ENCODE results near the gene TNFAIP1.

Gene TNFAIP1

DNA sequence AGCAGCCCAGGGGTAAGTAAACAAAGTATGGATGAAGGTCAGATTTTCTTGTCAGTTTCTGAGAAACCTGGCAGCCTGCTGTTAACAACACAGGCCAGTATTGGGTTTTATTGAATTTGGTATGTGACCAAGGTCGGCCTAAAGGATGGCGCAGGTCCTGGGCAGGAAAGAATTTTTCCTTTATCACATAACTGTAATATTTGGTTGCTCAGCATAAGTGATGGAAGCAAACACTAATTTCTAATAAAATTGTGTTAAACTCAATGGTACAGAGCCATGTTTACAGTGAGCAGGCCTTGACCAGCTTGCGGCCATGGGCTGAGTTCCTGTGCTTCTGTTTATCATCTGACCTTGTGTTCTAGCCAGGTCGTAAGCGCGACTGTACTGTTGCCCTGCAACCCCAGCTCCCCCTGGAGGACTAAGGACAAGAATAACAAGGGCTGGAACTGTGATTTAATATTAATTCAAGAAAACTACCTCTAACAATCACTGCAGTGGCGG, 11.2 kb downstream of the TNFAIP1 start:
- DNase-seq = no peak

DNA sequence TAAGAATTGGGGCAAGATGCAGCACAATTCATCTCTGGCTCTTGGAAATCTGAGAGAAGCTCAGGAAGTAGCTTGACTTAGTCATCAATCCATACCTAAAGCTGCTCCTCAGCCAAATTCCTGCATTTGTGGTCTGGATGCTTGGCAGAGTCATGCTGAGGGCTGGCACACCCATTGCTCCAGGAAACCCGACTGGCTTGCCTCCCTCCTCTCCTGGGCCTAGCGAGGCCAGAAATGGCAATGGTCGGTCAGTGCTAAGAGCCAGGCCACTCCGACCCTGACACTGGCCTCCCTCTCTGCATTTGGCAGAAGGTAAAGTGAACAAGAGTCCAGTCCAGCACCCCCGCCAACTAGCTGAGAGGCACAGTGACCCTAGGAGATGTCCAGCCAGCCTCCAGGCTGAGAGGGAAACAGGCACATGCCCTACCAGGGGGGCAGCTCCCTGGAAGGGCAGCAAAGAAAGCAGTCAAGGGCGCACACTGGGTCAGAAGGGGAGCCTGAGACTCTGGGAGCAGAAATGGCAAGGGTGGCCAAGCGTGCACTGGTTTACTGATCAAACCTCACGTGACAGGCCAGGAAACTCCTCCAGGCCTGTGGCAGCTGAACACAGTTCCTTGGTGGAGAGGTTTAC, 11.8 kb downstream of the TNFAIP1 start:
- no peak for DNase-seq

DNA sequence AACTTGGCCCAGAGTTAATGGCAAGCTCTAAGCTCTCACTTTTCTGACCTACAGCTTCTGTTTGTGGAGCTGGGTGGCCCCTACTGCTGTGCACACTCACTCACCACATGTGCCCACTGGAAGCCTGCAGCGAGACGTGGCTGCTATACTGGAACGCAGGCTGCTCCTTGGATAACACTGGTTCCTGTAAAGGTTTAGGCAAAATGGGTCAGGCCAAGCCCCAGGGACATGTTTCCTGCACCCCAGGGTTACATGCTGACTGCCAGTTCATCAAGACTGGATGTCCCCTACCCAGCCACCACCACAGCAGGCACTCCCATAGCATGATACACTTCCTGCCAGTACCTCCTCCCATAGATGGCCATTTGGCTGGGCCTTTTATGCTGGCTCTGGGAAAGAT, 13.4 kb downstream of the TNFAIP1 start:
- no peak for DNase-seq

DNA sequence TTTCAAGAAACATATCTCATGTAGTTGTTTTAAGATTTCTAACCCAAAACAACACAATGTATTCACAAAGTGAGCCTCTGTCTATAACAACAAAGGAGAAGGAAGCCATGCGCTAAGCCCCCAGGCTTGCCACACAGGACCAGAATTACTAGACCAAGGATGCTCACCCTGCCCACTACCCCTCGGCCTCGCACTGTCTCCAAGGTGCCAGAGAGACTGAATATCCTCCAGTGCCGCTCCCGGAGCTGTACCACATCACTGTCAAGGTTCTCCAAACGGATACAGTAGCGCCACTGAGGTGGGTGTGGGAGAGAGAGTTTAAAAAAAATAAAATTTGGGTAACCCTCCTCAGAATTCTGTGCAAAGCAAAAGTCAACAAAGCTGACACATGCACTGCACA, 14.7 kb downstream of the TNFAIP1 start:
- DNase-seq = no peak

DNA sequence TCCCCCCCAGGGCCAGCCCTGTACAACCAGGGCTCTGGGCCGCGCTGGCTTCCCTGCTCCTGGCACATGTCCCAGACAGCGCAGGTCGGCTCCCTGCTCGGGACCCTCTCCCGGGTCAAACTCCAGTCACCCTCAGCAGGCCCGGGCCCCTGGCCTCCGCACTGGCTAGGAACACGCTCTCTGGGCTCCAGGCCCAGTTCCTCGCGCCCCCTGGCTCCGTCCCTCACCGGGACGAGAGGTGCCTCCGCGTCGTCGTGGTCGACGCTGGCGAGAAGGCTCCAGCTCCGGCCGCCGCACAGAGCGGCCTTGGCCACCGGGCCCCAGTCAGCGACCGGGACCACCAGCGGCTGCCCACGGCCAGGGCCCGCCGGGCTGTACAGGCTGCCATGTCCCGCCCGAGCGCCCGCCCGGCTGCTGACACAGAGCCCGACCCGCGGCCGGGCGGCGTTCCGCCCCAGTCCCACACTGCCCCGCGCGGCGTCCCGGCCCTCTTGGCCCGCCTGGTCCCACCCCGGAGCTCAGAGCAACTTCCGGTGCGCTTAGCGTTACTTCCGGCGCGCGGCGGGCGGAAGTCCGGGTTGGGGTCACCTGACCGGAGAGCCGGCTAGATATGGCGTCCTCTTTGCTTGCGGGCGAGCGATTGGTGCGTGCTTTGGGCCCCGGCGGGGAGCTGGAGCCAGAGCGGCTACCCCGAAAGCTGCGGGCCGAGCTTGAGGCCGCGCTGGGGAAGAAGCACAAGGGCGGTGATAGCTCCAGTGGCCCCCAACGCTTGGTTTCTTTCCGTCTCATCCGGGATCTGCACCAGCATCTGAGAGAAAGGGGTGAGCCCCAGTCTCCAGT, 21.7 kb downstream of the TNFAIP1 start, which contains the start of gene POLDIP2:
POLDIP2 (minus strand) TSS at position 467 of the 840 bp plus-strand sequence; CDS start at position 388, 79 bp downstream.
- peak; percentile 88 to 94 for DNase-seq

DNA sequence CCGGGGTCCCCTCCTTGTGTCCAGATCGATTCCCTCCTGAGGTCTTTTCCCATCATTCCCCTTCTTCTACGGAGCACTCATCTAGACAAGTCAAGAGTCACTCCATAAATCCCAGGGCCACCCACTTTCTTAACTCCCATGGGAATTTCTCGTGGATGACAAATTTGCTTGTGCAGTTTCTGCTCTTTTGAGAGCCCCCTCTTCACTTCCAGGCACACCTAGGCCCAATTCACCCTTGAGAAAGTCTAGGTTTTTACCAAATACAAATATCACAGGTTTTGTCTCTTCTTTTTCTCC, 22.3 kb downstream of the TNFAIP1 start:
- no peak for DNase-seq

DNA sequence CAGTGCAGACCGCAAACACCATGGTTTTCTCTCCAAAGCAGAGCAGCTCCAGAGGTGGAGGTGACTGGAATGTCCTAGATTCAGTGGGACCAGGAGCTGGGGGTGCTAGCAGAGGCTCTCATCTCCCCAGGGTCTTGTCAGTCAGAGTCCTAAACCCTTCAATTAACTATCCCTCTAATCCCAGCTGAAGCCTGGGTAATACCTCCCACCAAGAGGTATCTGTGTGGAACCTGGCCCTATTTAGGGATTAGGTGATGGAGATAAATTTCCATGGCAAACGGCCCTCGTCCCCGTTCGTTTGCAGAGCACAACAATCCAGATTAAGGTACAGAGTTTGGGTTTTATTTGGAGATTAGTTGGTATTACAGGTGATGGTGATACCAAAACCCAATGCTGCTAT, 27.6 kb downstream of the TNFAIP1 start:
- no peak for DNase-seq

DNA sequence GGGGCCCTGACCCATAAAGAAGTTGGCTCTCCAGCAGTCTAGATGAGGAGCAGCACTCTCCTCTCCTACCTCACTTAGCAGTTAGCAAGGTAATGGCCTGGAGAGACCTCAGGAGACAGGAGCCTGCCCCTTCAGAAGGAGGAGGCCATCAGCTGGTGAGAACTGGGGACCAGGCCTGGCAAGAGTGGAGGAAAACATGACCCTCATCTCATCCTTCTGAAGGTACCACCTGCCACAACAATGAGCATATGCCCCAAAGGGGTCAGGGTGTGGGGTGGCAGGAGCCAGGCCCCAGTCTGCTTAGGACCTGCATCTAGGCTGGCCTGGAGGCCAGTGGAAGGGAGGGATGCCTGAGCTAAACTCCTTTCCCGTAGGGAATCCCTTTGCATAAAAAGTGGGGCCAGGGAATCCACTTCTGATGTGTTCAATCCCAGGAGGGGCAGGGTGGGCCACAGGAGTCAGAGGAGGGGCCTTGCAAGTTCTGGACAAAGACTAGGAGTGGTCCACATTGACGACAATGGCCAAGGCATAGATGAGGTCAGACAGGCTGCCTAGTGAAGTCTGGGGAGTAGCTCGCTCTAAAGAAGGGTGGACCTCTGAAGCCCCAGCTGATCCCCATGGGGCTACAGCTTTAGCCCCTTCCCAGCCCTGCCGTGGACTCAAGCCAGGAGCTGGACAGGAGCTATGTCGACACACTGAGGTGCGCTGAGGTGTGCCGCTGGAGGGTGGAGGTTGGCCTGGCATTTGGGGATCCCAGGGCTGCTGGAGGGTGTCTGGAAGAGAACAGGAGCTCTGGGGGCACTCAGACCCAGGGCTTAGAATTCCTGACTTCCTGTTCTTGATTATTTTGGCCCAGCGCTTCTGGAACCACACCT, 28.5 kb downstream of the TNFAIP1 start:
- DNase-seq = no peak

DNA sequence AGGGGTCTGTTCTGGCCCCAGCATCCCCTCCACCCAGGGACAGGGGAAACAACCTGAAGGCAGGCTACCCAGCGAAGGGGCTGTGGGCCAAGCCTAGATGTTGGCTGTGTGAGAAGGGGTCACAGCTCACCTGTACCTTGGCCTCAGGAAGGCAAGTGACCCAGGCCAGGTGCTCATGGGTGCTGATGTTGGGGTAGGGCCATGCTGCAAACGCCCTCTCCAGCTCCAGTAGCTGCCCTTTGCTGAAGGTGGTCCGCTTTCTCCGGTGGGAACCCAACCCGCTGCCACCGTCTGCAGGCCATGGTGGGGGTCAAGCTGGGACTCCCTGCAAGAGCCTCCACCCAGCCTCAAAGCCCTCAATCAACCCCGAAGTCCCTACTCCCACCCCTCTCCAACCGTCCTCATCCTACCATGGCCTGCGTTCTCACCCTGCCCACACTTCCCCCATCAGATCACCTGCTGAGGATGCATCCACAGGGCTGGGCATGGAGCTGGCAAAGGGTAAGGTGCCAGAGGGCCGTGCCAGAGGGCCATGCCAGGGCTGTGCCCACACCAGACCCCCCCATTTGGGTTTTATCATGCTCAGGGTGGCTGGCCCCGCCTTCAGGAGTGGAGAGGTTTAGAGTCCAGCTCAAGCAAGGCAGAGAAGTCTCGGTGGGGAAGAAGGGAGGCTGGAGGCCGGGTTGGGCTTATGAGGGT, 29.3 kb downstream of the TNFAIP1 start, which contains the start of gene SEBOX:
SEBOX (minus strand) TSS at position 535 of the 699 bp plus-strand sequence; CDS start at position 487, 48 bp downstream.
- DNase-seq = no peak

DNA sequence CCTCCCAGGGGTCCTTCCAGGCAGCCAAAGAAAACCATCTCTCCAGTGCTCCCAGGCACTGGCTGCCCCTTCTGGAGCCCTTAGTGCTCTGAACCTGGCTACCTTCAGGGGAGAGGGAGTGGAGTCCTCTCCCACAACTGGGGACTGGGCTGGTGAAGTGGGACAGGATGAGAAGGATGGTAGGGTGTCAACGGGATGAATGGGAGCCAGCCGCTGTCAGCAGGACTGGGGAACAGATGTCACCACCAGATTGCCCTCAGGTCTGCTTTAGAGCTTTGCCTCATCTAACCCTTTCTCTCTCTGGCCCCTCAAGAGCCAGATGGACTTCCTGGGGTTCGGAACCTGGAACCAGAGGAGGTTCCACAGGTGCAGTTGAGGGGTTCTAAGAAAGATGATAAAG, 29.9 kb downstream of the TNFAIP1 start:
- no peak for DNase-seq

DNA sequence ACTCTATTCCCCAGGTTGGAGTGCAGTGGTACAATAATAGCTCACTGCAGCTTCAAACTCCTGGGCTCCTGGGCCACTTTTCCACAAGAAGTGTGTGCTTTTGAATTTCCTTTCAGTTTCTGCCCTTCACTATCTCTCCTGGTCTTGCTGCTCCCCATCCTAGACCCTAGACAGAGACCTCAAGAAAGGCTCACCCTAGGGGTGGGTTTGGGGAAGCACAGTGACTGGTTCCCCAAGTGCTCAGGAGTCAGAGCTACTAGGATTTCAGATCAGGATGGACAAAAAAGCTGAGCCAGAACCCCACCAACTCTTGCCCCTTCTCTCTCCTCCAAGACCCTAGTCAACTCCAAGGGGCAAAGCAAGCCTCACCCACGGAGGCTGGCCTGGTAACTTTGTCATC, 31.0 kb downstream of the TNFAIP1 start:
- no peak for DNase-seq

DNA sequence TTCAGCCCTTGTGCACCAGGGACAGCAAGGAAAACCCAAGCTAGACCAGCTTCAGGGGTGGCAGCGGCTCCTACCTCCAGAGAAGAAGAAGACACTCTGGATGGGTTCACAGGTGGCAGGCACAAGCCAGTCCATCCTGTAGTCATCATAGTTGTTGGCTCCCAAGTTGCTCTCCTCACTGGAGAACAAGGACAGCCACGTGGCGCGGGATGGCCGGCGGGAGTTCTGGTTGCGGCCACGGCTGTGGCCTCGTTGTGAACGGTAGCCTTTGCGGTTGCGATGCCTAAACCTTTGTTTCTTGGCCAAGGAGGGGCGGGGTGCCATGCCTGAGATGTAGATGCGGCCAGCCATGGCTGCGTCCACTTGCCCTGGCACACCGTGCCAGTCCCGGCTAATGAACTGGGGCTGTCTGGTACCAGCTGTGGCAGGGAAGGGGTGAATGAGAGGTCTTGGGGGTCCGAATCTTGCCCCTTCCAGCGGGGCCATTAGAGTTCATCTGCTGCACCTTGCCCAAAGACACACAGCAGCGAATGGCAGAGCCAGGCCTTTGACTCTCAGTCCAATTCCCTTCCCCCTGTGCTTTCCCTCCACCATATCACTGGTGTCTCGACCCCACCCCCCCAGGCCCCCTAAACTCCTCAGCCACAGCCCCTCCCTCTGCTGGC, 32.2 kb downstream of the TNFAIP1 start:
- no peak for DNase-seq

DNA sequence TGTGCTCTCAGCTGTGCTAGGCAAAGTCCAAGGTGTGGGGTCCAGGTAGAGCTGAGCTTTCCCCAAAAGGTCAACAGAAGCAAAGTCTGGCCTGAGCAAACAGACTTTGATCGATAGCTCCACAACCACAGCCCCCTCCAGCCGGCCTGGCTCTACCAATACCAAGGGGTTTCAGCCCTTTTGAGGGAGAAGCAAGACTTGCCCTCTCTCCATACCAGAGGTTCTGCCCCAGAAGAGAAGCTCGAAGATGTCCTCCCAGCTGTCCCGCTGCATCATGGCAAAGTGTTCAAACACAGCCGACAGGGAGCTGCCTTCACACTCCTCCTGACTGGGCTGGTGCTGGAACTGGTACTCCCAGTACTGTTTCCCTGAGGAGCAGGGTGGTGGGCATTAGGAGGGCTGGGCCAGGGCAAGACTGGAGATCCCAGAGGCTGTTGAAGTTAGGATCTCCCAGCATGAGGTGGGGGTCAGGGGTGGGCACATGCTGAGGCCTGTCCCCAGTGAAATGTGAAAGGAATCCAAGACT, 32.8 kb downstream of the TNFAIP1 start:
- DNase-seq = no peak

DNA sequence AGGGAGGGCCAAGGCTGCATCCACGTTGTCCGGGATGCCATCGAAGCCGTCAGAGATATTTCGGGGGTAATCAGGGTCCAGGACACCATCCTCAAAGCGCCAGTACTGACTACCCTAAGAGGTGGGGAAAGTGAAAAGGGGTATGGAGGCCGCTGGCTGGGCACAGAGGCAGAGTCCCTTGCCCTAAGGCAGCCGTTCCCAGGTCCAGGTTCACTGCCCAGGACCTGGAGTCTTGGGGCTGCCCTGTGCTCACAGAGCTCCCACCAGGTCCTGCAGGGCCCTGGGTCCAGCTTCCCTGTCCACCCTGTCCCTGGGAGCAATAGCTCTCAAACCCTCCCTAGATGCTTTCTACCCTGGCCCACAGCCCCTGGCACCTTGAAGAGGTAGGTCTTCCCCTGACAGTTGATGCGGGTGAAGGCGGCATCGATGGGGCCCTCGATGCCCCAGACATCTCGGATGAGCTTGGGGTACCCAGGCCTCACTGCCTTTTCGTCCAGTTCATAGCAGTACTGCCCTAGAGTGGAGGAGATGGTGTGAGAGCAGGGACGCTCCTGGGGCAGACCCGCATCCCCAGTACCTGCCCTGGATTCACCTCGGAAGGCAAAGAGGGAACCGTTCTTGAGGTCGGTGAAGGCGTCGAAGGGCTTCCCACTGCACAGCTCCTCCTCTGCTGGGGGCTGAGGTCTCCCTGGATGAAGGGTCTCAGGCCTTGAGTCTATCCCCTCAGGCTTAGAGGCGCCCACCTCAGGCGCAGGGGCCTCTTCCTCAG, 33.5 kb downstream of the TNFAIP1 start:
- DNase-seq = no peak

DNA sequence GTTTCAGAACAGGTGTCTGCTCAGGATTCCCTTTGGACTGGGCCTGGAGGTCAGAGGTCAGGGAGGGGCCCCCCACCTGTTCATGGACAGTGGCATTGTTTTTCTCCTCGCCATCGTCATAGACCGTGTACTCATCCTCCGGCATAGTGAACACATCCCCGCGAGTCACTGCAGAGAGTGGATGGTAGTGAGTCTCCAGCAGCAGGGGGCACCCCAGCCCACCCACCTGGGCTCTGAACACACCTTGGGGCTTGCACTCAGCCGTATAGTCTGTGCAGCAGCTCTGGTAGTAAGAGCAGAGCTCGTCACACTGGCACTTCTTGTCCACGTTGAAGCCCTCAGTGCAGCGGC, 34.1 kb downstream of the TNFAIP1 start:
- DNase-seq = no peak

DNA sequence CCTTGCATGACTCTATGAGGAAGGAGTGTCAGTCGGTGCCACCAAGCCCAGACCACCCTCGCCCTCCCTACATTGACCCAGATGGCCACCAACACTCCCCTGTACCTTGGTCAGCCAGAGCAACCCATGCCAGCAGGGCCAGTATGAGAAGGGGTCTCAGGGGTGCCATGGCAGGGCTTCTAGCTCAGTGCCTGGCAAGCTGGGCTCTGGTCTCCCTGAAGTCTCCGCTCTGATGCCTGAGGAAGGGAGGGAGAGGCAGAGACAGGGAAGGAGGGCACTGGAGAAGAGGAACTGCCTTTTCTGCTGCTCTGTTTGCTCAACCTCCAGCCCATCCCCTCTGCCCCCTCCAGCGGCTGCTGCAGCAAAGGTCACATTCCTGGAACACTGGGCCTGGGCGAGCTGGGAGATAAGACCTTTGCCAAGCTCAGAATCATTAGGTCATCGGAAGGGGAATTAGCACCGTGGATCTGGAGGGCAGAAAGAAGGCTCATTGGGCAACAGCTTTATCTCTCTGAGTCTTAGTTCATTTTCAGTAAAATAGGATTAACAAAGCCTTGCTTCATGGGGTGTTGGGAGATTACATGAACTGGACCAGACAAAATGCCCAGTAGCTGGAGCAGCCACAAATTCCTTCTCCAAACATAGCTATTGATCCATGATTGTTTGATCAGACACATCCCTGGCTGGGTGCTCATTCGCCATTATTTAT, 34.6 kb downstream of the TNFAIP1 start, which contains the start of gene VTN:
VTN (minus strand) TSS at position 273 of the 709 bp plus-strand sequence; CDS start at position 169, 104 bp downstream.
- DNase-seq = no peak

DNA sequence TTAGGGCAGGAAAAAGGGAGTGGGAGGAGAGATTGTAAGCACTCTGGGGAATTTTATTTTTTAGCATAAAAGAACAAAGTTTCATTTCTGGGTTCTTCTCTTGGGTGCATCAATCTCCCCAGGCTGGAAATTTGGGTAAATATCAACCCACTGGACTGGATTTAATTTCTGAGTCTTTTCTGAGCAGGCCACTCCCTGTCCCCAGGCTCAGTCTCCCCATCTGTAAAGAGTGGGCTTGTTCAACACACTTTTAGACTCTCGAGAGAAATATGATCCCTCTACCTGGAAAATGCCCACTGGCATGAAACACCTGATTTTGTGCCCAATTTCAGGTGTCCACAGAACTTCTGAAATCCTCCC, 35.2 kb downstream of the TNFAIP1 start:
- DNase-seq = no peak

DNA sequence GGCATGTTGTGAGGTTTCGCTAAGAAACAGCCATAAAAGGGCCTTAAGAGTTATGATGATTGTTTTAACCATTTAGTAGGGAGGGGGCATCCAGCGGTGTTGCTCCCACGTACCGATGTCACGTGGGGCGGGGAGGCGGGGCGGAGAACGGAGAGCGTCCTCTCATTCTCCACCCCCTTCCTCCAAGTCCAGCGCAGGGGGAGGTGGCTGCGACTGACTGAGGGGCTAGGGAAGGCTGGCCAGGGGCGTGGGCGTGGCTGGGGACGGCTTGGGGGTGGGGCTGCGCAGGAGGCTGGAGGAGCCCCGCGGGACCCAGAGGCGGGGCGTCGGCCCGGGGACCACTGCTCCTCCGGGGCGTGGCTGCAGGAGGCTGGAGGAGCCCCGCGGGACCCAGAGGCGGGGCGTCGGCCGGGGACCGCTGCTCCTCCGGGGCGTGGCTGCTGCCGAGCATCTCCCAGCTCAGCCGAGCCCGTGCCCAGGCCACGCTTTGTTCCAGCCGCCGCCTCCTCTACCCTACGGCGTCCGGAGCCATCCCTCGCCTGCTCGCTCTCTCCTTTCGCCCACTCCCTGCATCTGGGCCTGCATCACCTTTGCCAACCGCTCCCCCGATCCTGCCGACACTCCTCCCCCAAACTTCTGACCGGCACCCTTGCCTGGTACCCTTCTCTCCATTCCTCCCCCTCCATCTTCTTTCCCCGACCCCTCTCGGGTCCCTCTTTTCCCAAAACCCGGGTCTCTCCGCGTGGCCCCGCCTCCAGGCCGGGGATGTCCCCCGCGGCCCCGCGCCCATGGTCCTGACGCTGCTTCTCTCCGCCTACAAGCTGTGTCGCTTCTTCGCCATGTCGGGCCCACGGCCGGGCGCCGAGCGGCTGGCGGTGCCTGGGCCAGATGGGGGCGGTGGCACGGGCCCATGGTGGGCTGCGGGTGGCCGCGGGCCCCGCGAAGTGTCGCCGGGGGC, 36.0 kb downstream of the TNFAIP1 start, which contains the start of gene SARM1:
SARM1 (plus strand) TSS at position 450 of the 958 bp plus-strand sequence; CDS start at position 789, 339 bp downstream.
- peak; percentile 62 to 70 for DNase-seq

All from hippocampal formation (tissue), 2 donors.